Fibroblast of the aortic adventitia (primary cell): ENCODE measurements around the gene DENND5A. TPM values are rescaled to one million over a fixed set of nuclear protein-coding genes. Genes with fewer than 3 reads are reported as not detected.

Experiments
- DNase-seq: peaks from one replicate; pipeline ENCODE4 v3.0.0-alpha.2; 2010; ENCODE audit warnings: low read depth
- H3K4me3 ChIP-seq: 2 replicates; pipeline ENCODE4 v1.5.1; 2011; ENCODE audit warnings: low read depth, mild to moderate bottlenecking, control low read depth, low read length, moderate library complexity
- CTCF ChIP-seq: IDR thresholded peaks from 2 replicates; pipeline ENCODE4 v1.5.1; 2011; ENCODE audit warnings: mild to moderate bottlenecking, low read length, control low read depth, inconsistent platforms; ENCODE audit not compliant: insufficient read depth
- total RNA-seq: library from RNA; depleted of rRNA; stranded (reverse); fragments of >200 nt; gene quantifications from 2 replicates; pipeline ENCODE4 v1.2.3, GENCODE V29; 2012; ENCODE audit warnings: low replicate concordance

Gene DENND5A
- total RNA-seq, 1 donor: 105 TPM

GRCh38 chr11:9158898-9159391 lies 106.2 kb downstream of the DENND5A start:
- peak; percentile 78 for DNase-seq
- TF ChIP-seq CTCF: no peak
- H3K4me3 ChIP-seq: no peak overlapping the region

- no peak for DNase-seq
- no peak for TF ChIP-seq CTCF
- no peak overlapping the region for H3K4me3 ChIP-seq
Observed at GRCh38 chr11:9155930-9156329, 109.2 kb downstream of the DENND5A start.

- no peak overlapping the region for H3K4me3 ChIP-seq
- no peak for DNase-seq
- no peak for TF ChIP-seq CTCF
Observed at GRCh38 chr11:9153651-9154050, 111.5 kb downstream of the DENND5A start.

GRCh38 chr11:9151631-9152030 lies 113.5 kb downstream of the DENND5A start:
- no peak overlapping the region for H3K4me3 ChIP-seq
- DNase-seq: no peak
- no peak for TF ChIP-seq CTCF

GRCh38 chr11:9150926-9151325 lies 114.2 kb downstream of the DENND5A start:
- H3K4me3 ChIP-seq: no peak overlapping the region
- DNase-seq: peak; percentile 33

GRCh38 chr11:9150501-9150900 lies 114.6 kb downstream of the DENND5A start:
- TF ChIP-seq CTCF: no peak
- DNase-seq: peak; percentile 76
- H3K4me3 ChIP-seq: no peak overlapping the region

More at GRCh38 chr11:9150926-9151325, 114.2 kb downstream of the DENND5A start:
- no peak for TF ChIP-seq CTCF

GRCh38 chr11:9148727-9149126 lies 116.4 kb downstream of the DENND5A start:
- TF ChIP-seq CTCF: no peak
- no peak for DNase-seq
- no peak overlapping the region for H3K4me3 ChIP-seq
